ENCODE measurements around the gene AGAP1.

DNA sequence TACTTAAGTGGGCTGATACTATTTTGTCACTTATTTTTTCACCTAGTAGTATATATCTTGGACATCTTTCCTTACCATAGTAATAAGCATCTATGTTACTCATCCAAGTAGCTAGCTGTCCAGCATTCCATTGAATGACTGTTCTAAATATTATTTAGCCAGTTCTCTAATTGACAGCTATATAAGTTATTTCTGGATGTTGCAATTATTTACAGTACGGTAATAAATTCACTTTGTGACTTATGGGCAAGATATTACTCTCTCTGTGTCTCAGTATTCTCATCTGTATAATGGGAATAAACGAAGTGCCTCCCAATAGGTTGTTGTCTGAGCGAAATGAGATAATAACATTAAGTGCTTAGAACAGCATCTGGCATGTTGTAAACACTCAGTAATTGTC lies 46.6 kb upstream of the AGAP1 start:
- TF ChIP-seq, protein P1, sequence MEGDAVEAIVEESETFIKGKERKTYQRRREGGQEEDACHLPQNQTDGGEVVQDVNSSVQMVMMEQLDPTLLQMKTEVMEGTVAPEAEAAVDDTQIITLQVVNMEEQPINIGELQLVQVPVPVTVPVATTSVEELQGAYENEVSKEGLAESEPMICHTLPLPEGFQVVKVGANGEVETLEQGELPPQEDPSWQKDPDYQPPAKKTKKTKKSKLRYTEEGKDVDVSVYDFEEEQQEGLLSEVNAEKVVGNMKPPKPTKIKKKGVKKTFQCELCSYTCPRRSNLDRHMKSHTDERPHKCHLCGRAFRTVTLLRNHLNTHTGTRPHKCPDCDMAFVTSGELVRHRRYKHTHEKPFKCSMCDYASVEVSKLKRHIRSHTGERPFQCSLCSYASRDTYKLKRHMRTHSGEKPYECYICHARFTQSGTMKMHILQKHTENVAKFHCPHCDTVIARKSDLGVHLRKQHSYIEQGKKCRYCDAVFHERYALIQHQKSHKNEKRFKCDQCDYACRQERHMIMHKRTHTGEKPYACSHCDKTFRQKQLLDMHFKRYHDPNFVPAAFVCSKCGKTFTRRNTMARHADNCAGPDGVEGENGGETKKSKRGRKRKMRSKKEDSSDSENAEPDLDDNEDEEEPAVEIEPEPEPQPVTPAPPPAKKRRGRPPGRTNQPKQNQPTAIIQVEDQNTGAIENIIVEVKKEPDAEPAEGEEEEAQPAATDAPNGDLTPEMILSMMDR (IDR thresholded peaks at IDR 0.05): no peak
- TF ChIP-seq EHMT2 (IDR thresholded peaks at IDR 0.05; ENCODE audit: low read depth): no peak
- TF ChIP-seq, protein P2, sequence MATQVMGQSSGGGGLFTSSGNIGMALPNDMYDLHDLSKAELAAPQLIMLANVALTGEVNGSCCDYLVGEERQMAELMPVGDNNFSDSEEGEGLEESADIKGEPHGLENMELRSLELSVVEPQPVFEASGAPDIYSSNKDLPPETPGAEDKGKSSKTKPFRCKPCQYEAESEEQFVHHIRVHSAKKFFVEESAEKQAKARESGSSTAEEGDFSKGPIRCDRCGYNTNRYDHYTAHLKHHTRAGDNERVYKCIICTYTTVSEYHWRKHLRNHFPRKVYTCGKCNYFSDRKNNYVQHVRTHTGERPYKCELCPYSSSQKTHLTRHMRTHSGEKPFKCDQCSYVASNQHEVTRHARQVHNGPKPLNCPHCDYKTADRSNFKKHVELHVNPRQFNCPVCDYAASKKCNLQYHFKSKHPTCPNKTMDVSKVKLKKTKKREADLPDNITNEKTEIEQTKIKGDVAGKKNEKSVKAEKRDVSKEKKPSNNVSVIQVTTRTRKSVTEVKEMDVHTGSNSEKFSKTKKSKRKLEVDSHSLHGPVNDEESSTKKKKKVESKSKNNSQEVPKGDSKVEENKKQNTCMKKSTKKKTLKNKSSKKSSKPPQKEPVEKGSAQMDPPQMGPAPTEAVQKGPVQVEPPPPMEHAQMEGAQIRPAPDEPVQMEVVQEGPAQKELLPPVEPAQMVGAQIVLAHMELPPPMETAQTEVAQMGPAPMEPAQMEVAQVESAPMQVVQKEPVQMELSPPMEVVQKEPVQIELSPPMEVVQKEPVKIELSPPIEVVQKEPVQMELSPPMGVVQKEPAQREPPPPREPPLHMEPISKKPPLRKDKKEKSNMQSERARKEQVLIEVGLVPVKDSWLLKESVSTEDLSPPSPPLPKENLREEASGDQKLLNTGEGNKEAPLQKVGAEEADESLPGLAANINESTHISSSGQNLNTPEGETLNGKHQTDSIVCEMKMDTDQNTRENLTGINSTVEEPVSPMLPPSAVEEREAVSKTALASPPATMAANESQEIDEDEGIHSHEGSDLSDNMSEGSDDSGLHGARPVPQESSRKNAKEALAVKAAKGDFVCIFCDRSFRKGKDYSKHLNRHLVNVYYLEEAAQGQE (IDR thresholded peaks at IDR 0.05): no peak

Measured in A549 (cell line).